ENCODE measurements around the gene CSTA.

GRCh38 chr3:122331886-122332285, 6.8 kb downstream of the CSTA start:
- TF ChIP-seq GABPA (IDR thresholded peaks at IDR 0.05; ENCODE audit: borderline replicate concordance, insufficient read depth, low read length) (no peak), BACH1 (IDR thresholded peaks at IDR 0.05; ENCODE audit: low read length) (no peak)

Measured in H1 (cell line).